Activated T-cell treated with anti-CD3 and anti-CD28 coated beads, Interleukin-2, amount 50 U/mL, for 1 hour (primary cell): ENCODE measurements around the gene PTPN6.

Source experiments
- DNase-seq: peaks from one replicate; pipeline ENCODE4 v3.0.0-alpha.2; 2020

PTPN6 gene

DNA sequence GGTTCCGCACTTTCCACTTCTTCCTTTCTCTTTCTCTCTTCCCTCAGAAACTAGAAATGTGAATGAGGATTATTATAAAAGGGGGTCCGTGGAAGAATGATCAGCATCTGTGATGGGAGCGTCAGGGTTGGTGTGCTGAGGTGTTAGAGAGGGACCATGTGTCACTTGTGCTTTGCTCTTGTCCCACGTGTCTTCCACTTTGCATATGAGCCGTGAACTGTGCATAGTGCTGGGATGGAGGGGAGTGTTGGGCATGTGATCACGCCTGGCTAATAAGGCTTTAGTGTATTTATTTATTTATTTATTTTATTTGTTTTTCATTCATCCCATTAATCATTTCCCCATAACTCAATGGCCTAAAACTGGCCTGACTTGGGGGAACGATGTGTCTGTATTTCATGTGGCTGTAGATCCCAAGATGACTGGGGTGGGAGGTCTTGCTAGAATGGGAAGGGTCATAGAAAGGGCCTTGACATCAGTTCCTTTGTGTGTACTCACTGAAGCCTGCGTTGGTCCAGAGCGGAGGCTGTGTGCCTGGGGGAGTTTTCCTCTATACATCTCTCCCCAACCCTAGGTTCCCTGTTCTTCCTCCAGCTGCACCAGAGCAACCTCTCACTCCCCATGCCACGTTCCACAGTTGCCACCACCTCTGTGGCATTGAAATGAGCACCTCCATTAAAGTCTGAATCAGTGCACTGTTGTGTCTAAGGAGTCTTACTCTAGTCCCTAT is 28.0 kb upstream of the PTPN6 start:
- no peak for DNase-seq

DNA sequence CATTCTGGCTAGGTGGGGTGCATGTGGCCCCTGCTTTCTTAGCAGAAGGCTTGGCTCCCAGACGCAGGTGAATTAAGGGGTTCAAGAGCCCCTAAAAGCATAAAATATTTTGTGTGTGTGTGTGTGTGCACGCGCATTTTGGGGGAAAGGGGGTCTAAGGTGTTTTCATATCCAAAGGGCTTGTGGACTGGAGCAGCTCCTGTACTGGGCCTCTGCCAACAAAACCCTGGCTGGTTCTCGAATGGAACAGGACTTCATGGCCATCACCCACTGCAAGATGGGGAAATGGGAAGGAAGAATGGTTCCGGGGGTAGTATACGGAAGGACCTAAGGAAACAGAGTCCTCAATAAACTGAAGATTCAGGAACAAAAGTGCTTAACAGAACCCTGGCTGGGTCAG is 27.3 kb upstream of the PTPN6 start:
- DNase-seq, result no peak

DNA sequence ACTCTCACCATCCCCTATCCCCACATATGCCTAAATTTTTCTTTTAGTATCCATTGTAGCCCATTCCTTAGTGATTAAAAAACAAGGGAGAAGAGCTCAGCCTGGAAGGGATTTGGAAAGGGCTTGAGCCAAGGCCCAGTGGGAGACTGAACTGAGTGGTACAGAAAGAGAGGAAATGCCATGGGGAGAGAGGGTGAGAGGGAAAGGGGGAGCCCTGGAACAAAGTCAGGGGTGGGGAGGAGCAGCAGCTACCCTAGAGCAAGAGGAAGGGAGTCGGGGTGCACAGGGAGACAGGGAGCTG is 26.0 kb upstream of the PTPN6 start:
- DNase-seq, result no peak

DNA sequence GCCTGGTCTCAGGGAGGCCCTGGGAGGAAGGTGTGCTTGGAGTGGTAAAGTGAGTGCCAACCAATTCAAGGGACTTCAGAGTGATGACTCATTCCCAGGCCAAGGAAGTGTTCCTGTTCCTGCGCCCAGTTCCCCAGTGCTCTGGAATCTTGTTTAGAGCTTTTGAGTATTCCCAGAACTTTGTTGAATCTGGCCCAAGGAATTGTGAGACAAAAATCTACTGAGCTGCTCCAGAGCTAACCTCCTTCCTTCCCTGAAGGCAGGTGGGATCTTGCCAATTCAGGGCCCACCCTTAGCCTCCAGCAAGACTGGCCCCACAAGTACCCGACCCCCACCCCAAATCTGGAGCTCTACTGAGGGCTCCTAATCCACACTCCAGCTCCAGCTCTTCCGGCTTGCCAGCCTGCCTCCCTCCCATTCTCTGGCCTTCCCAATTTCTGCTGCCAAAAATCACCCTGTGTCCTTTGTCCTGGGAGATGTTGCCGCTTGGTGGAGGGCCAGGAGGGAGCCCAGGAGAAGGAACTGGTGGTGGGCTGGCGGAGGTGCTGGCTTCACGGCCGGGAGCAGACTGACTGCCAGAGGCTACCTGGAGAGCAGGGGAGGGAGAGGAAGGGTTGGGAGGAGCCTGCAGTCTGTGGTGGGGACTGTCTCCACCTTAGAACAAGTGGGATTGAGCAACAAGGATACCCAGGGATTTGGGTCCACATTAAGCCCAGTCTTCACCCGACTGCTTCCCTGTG is 25.4 kb upstream of the PTPN6 start:
- DNase-seq, result no peak

DNA sequence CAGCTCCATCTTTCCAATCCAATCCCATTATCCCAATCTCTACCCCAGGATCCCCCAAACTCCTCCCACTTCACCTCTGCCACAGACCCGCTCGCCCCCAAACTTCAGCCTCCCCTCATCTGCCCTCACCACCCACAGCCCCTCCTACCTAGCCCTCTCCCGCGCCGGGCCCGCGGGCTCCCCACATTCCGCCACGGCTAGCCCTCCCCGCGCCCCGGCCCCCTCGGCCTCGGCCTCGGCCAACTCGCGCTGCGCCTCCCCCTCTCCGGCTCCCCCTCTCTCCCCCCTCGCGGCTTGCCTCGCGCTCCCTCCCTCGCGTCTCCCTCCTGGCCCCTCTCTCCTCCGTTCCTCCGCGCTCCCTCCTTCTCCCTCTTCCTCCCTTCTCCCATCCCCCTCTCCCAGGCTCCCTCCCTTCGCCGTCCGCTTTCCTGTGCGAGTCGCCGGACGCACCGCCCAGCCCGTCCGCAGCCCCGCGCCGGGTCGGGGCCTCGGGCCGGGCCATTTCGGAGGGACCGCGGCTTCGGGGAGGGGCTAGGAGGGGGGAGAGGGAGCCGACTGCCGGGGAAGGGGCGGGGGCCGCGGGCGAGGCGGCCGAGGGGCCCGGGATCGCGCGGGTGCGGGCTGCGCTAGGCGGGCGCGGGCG is 23.7 kb upstream of the PTPN6 start, which contains the start of gene ATN1:
Gene ATN1, plus strand, starts transcription at position 581 of the 643 bp plus-strand sequence. CDS start 6,043 bp downstream, outside the sequence.
- DNase-seq, result peak; percentile 60

DNA sequence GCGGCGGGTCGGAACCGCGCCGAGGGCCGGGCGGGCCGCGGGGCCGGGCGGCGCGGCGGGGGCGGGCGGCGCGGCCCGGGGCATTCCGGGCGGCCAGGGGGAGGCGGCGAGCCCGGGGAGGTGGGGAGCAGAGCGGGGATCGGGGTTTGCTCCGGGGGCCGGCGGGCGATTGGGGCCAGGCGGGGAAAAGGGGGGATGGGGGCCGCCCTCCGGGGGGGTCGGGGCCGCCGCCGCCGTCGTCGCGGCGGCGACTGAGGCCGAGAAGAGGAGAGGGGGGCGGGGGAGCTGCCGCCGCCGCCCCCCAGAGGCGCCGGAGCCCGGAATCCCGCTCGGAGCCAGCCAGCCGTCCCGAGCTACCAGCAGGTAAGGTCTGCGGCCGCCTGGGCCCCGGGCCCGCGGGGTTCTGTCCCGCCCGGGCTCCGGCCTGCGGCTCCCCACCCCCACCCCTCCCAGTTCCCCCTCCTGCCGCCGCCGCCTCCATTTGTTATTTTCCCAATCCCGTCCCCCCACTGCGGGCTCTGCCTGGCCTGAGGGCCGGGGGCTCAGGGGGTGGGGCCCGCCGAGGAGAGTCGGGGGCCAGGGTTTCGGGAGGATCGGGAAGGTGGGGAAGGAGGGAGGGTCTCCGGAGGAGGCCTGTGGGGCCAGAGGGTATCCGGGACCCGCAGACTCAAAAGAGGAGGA is 23.0 kb upstream of the PTPN6 start:
- peak; percentile 44 for DNase-seq

DNA sequence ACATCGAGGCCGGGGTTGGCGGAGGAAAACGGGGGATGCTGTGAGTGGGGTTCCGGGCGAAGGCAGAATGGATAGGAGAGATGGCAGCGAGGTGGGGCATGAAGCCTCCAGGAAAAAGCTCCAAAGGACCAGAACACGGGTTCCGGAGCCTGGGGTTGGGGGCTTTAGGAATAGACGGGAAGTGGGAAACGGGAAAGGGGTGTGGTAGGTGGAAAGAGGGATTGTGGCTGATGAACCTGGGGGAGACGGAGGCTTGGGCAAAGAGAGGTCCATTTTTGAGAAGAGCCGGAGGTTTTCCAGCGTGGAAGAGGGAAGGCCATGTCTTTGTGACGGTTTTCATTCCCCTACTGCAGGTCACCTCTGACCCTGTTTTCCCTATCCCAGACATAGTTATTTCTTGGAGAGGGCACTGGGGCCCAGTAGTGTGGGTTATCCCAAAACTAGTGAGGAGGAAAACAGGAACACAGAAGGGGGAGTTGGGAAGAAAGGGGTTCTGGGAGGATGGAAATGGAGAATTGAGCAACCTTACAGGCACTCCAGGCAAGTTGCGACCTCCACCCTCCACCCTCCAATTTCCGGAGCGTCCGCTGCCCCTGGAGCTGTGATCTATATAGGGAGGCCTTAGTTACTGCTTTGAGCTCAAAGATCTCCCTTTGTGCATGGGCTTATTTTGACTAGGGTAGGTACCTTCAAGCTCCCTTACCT is 22.3 kb upstream of the PTPN6 start:
- no peak for DNase-seq

DNA sequence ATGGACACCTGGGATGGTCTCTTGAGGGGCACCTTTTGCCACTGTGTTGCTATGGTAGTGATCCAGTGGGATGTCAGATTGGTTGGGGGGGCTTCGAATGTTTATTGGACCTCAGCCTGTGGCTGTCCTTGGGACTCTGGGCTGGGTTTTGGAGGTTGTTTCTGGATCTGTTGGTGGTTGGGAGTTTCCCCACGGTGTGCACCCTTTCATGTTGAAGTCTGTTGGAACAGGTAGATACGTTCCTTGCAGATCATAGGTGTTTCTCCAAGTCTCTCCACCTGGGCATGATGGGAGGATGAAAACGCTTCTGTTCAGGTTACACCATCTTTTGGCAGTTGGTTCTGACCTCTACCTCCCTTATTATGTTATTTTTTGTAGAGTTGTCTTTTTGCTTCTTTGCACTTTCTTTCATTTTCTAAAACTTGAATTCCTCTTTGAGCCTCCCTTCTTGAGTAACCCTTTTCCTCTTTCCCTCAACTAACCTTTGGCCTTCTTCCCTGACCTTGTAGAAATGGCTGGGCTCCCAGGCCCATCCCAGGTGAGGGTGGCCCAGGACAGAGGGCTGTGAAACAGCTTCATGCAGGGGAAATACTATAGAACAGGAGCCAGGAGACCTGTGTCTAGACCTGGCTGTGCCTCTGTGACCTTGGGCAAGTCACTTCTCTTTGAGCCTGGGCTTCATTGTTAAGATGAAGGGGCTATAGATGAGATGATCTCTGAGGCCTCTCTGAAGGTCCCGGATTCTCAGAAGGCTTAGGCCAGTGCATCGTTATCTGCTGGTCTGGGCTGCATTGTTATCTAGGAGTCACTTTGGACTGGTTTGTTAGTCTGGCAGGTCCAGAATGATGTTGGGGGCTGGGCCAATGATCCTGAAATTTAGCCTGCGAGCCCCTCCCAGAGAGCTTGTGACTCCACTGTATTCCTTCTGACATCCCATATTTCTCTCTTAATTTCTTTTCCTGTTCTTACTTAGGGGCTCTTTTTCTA is 21.4 kb upstream of the PTPN6 start:
- no peak for DNase-seq

DNA sequence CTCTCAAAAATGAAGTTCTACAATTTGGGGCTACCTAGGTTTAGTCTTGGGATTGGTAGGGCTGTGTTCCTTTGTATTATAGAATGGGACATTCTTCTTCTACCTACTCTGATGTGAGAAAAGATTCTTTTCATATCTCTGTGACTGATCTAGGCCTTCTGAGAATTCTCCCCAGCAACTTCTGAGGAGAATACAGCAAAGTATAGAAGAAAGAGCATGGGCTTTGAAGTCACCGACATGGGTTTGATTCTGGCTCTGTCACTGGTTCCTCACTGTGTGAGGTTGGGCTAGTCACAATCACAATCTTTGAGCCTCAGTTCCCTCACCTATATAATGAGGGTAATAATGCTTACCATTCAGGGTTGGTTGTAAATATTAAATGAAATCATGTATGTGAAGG is 18.4 kb upstream of the PTPN6 start:
- no peak for DNase-seq

DNA sequence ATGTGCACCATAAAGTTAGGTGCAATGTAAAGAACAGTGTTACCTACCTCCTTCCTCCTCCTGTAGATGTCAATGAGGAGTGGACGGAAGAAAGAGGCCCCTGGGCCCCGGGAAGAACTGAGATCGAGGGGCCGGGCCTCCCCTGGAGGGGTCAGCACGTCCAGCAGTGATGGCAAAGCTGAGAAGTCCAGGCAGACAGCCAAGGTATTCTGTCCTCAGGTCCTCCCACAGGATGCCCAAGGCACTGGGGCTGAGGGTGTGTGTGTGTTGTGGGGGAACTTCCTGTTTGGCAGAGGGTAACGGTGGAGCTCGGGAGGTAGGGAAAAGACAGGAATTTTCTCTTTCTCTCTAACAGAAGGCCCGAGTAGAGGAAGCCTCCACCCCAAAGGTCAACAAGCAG is 17.0 kb upstream of the PTPN6 start:
- no peak for DNase-seq

DNA sequence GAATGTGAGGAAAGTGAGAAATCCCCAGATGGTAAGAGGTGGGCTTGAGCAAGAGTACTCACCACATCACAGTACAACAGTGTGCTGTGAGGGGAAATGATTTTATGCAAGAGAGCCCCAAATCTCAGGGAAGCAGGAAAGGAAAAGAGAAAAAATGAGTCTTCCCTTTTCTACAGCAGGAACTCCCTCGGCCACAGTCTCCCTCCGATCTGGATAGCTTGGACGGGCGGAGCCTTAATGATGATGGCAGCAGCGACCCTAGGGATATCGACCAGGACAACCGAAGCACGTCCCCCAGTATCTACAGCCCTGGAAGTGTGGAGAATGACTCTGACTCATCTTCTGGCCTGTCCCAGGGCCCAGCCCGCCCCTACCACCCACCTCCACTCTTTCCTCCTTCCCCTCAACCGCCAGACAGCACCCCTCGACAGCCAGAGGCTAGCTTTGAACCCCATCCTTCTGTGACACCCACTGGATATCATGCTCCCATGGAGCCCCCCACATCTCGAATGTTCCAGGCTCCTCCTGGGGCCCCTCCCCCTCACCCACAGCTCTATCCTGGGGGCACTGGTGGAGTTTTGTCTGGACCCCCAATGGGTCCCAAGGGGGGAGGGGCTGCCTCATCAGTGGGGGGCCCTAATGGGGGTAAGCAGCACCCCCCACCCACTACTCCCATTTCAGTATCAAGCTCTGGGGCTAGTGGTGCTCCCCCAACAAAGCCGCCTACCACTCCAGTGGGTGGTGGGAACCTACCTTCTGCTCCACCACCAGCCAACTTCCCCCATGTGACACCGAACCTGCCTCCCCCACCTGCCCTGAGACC is 15.6 kb upstream of the PTPN6 start:
- no peak for DNase-seq

DNA sequence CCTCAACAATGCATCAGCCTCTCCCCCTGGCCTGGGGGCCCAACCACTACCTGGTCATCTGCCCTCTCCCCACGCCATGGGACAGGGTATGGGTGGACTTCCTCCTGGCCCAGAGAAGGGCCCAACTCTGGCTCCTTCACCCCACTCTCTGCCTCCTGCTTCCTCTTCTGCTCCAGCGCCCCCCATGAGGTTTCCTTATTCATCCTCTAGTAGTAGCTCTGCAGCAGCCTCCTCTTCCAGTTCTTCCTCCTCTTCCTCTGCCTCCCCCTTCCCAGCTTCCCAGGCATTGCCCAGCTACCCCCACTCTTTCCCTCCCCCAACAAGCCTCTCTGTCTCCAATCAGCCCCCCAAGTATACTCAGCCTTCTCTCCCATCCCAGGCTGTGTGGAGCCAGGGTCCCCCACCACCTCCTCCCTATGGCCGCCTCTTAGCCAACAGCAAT is 14.9 kb upstream of the PTPN6 start:
- DNase-seq, result no peak

DNA sequence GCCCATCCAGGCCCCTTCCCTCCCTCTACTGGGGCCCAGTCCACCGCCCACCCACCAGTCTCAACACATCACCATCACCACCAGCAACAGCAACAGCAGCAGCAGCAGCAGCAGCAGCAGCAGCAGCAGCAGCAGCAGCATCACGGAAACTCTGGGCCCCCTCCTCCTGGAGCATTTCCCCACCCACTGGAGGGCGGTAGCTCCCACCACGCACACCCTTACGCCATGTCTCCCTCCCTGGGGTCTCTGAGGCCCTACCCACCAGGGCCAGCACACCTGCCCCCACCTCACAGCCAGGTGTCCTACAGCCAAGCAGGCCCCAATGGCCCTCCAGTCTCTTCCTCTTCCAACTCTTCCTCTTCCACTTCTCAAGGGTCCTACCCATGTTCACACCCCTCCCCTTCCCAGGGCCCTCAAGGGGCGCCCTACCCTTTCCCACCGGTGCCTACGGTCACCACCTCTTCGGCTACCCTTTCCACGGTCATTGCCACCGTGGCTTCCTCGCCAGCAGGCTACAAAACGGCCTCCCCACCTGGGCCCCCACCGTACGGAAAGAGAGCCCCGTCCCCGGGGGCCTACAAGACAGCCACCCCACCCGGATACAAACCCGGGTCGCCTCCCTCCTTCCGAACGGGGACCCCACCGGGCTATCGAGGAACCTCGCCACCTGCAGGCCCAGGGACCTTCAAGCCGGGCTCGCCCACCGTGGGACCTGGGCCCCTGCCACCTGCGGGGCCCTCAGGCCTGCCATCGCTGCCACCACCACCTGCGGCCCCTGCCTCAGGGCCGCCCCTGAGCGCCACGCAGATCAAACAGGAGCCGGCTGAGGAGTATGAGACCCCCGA is 14.3 kb upstream of the PTPN6 start:
- peak; percentile 68 for DNase-seq

DNA sequence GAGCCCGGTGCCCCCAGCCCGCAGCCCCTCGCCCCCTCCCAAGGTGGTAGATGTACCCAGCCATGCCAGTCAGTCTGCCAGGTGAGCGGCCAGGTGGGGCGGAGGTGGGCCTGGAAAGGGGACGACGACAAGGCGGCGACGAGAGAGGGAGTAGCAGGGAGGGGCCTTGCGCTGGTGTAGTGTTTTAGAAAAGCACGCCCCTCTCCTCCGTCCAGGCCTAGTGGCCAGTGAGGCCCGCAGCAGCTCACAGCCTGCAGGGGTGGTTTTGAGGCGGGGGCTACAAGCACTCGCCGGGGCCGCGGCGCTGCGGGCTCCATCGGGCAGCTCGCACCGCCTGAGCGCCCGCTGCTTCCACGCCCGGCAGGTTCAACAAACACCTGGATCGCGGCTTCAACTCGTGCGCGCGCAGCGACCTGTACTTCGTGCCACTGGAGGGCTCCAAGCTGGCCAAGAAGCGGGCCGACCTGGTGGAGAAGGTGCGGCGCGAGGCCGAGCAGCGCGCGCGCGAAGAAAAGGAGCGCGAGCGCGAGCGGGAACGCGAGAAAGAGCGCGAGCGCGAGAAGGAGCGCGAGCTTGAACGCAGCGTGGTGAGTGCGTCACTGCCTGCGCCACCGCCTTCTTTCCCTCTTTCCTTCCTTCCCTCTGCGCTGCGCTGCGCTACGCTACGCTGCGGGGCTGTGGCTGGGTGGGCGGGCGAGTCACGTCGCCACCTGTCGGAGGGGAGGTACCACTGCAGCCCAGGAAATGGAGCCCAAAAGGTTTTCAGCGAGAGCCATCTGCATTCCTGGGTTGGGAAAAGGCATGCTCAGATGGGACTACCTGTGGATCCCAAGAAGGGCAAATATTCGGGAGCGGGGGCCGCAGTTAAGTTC is 13.4 kb upstream of the PTPN6 start:
- DNase-seq, result peak; percentile 91

DNA sequence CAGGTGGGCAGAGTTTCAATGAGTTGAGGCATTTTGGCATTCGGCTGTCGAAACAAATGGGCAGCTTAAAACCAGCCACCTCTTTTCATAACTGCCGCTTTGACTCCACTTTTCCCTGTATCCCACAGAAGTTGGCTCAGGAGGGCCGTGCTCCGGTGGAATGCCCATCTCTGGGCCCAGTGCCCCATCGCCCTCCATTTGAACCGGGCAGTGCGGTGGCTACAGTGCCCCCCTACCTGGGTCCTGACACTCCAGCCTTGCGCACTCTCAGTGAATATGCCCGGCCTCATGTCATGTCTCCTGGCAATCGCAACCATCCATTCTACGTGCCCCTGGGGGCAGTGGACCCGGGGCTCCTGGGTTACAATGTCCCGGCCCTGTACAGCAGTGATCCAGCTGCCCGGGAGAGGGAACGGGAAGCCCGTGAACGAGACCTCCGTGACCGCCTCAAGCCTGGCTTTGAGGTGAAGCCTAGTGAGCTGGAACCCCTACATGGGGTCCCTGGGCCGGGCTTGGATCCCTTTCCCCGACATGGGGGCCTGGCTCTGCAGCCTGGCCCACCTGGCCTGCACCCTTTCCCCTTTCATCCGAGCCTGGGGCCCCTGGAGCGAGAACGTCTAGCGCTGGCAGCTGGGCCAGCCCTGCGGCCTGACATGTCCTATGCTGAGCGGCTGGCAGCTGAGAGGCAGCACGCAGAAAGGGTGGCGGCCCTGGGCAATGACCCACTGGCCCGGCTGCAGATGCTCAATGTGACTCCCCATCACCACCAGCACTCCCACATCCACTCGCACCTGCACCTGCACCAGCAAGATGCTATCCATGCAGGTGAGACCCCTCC is 12.6 kb upstream of the PTPN6 start:
- DNase-seq, result no peak

DNA sequence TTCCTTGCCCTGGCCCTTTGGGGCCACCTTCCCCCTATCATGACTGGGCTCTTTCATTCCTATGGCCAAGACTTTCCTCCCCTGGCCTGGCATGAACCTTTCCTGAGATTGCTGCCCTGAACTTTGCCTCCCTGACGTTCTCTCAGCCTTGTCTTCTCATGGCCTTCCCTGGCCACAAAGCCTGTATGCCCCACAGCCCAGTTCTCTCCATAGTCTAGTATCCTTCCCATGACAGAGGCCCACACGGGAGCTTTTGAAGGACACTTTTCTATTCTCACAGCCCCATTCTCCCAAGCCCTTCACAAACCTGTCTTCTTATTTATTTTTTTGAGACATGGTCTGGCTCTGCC is 12.0 kb upstream of the PTPN6 start:
- DNase-seq, result no peak

DNA sequence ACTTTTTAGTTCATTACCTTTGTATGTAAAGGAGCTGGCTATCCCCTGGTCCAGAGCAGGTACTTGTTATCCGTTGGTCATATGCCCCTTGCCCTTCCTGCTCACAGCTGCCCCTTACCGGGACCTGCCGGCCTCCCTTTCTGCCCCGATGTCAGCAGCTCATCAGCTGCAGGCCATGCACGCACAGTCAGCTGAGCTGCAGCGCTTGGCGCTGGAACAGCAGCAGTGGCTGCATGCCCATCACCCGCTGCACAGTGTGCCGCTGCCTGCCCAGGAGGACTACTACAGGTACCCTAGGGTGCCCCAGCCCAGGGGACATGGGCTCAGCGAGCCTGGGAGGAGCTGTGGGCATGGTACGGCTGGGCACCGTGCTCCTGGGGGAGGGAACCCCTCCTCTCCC is 9.9 kb upstream of the PTPN6 start:
- no peak for DNase-seq

DNA sequence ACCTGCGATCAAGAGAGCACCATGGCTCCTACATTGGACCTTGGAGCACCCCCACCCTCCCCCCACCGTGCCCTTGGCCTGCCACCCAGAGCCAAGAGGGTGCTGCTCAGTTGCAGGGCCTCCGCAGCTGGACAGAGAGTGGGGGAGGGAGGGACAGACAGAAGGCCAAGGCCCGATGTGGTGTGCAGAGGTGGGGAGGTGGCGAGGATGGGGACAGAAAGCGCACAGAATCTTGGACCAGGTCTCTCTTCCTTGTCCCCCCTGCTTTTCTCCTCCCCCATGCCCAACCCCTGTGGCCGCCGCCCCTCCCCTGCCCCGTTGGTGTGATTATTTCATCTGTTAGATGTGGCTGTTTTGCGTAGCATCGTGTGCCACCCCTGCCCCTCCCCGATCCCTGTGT is 9.4 kb upstream of the PTPN6 start:
- DNase-seq, result no peak
